A549 (cell line): ENCODE results near the gene FRMD4A. TPM values are rescaled to one million over a fixed set of nuclear protein-coding genes. Genes with fewer than 3 reads are reported as not detected.

ENCODE experiments used
- ATAC-seq, 2 experiments: fragments of 200-7000 bp in 1 of 2; fragments of >200 bp in 1 of 2; cut with Nextera tagmentation in 1 of 2; cut with Tn5 transposase in 1 of 2; 3 replicates each; pipeline versions ENCODE4 v1.8.0 to v1.9.1; 2018 to 2020; ENCODE audit warnings: mild to moderate bottlenecking in 1 of 2, moderate library complexity in 1 of 2
- CTCF ChIA-PET: fragments of 300-600 bp; sonication (Branson Sonifier 250); formaldehyde crosslinking; extraction: SDS; loops from one replicate; lab custom pipeline; 2021; ENCODE audit warnings: antibody characterized with exemption, inconsistent platforms; lab: Yijun Ruan, JAX
- POLR2A ChIA-PET: fragments of 350-600 bp; formaldehyde crosslinking; extraction: SDS; loops from one replicate; lab custom pipeline; 2021; ENCODE audit warnings: antibody characterized with exemption, inconsistent platforms; lab: Yijun Ruan, JAX
- DNase-seq, 2 experiments: peaks; one replicate each; pipeline versions ENCODE4 v3.0.0 to v3.0.0-alpha.2; 2011 to 2016; ENCODE audit warnings: low read depth in 1 of 2, low spot score in 1 of 2
- FAIRE-seq: peaks from 2 replicates; lab custom pipeline; 2011; peaks lifted over from hg19 to GRCh38; lab: Jason Lieb, UNC
- H3K27ac ChIP-seq, 2 experiments: fragments of >200 bp; sonication (Bioruptor Twin); formaldehyde crosslinking; 3 replicates each; pipeline ENCODE4 v1.5.1; 2016 to 2017
- H3K4me1 ChIP-seq: fragments of >200 bp; sonication (Bioruptor Twin); formaldehyde crosslinking; 3 replicates; pipeline ENCODE4 v1.6.1; 2016
- H3K4me2 ChIP-seq: fragments of >200 bp; sonication (Bioruptor Twin); formaldehyde crosslinking; 3 replicates; pipeline ENCODE4 v1.6.1; 2016
- H3K4me3 ChIP-seq: fragments of >200 bp; sonication (Bioruptor Twin); formaldehyde crosslinking; 3 replicates; pipeline ENCODE4 v1.5.1; 2016
- H3K9me3 ChIP-seq: fragments of >200 bp; sonication (Bioruptor Twin); formaldehyde crosslinking; 3 replicates; pipeline ENCODE4 v1.6.1; 2016
- CBX2 ChIP-seq: fragments of 200-600 bp; sonication (generic); IDR thresholded peaks from 2 replicates; pipeline ENCODE4 v1.6.1; 2016; ENCODE audit warnings: low read depth, mild to moderate bottlenecking, borderline replicate concordance
- CBX8 ChIP-seq: fragments of 200-600 bp; sonication (generic); IDR thresholded peaks from 2 replicates; pipeline ENCODE4 v1.6.1; 2016
- CHD4 ChIP-seq: fragments of 200-600 bp; sonication (generic); IDR thresholded peaks from 2 replicates; pipeline ENCODE4 v1.6.1; 2016; ENCODE audit warnings: antibody characterized with exemption, mild to moderate bottlenecking, borderline replicate concordance
- EHF ChIP-seq: fragments of 250-450 bp; sonication (Bioruptor Pico); IDR thresholded peaks from 2 replicates; pipeline ENCODE4 v1.5.0; 2020; ENCODE audit warnings: mild to moderate bottlenecking
- HEYL ChIP-seq: fragments of 250-450 bp; sonication (Bioruptor Pico); IDR thresholded peaks from 2 replicates; pipeline ENCODE4 v1.8.0; 2021; ENCODE audit warnings: mild to moderate bottlenecking, moderate library complexity
- JUNB ChIP-seq: fragments of >200 bp; sonication (Bioruptor Twin); formaldehyde crosslinking; IDR thresholded peaks from 2 replicates; pipeline ENCODE4 v1.6.1; 2016
- KDM1A ChIP-seq: fragments of 200-600 bp; sonication (generic); IDR thresholded peaks from 2 replicates; pipeline ENCODE4 v1.6.1; 2016; ENCODE audit warnings: low read depth, mild to moderate bottlenecking
- MAFK ChIP-seq: fragments of 450-650 bp; IDR thresholded peaks from 2 replicates; pipeline ENCODE4 v1.6.1; 2014; ENCODE audit not compliant: partially characterized antibody
- MAZ ChIP-seq: fragments of 150-350 bp; IDR thresholded peaks from 2 replicates; pipeline ENCODE4 v1.6.1; 2014; ENCODE audit warnings: antibody characterized with exemption, low read depth, low read length, borderline replicate concordance
- NPAS2 ChIP-seq: fragments of 250-450 bp; sonication (Bioruptor Pico); IDR thresholded peaks from 2 replicates; pipeline ENCODE4 v1.8.0; 2022; ENCODE audit warnings: mild to moderate bottlenecking, moderate library complexity, borderline replicate concordance
- POLR2AphosphoS2 ChIP-seq: conservative IDR thresholded peaks from 2 replicates; pipeline ENCODE4 v1.6.1; 2012; ENCODE audit warnings: low read length, improper control_type of control experiment, inconsistent platforms
- RAD21 ChIP-seq, 2 experiments: fragments of >200 bp in 1 of 2; sonication (Bioruptor Twin) in 1 of 2; formaldehyde crosslinking in 1 of 2; IDR thresholded peaks in 1 of 2; conservative IDR thresholded peaks in 1 of 2; 2 replicates in 1 of 2; 3 replicates in 1 of 2; pipeline ENCODE4 v1.6.1; 2012 to 2018; ENCODE audit warnings: inconsistent platforms in 1 of 2
- RARB ChIP-seq: fragments of 250-450 bp; sonication (Bioruptor Pico); IDR thresholded peaks from 2 replicates; pipeline ENCODE4 v1.8.0; 2021; ENCODE audit warnings: mild to moderate bottlenecking, moderate library complexity
- RCOR1 ChIP-seq: fragments of 150-350 bp; IDR thresholded peaks from 2 replicates; pipeline ENCODE4 v1.6.1; 2014; ENCODE audit warnings: antibody characterized with exemption, low read length, low read depth
- SMC3 ChIP-seq: fragments of >200 bp; sonication (Bioruptor Twin); formaldehyde crosslinking; IDR thresholded peaks from 3 replicates; pipeline ENCODE4 v1.6.1; 2018; ENCODE audit warnings: inconsistent platforms
- SREBF2 ChIP-seq: fragments of 450-650 bp; IDR thresholded peaks from 2 replicates; pipeline ENCODE4 v1.6.1; 2014; ENCODE audit warnings: mild to moderate bottlenecking, moderate library complexity
- ZFP36 ChIP-seq: fragments of 450-650 bp; IDR thresholded peaks from 2 replicates; pipeline ENCODE4 v1.6.1; 2014; ENCODE audit warnings: borderline replicate concordance; ENCODE audit not compliant: partially characterized antibody
- ZNF302 ChIP-seq: fragments of 250-450 bp; sonication (Bioruptor Pico); IDR thresholded peaks from 2 replicates; pipeline ENCODE4 v1.9.0; 2021; ENCODE audit warnings: inconsistent platforms, mild to moderate bottlenecking, moderate library complexity
- ZSCAN20 ChIP-seq: fragments of 250-450 bp; sonication (Bioruptor Pico); IDR thresholded peaks from 2 replicates; pipeline ENCODE4 v1.8.0; 2022; ENCODE audit warnings: mild to moderate bottlenecking, moderate library complexity
- WGBS: methylation state at CpG from one replicate; pipeline ENCODE4 v1.1.6; 2017; ENCODE audit errors: missing lambda C conversion rate; 5-methylcytosine and 5-hydroxymethylcytosine counted together
- polyA plus RNA-seq, 4 experiments: library from polyadenylated mRNA; depleted of rRNA in 3 of 4; stranded (reverse); fragments of >200 nt; fragmentation: RNase III in 1 of 4; extraction: RNeasy Plus Mini Kit Qiagen cat#74134 plus additional on column Dnase treatment in 1 of 4; gene quantifications; 2 replicates in 3 of 4; 3 replicates in 1 of 4; pipeline ENCODE4 v1.2.3, GENCODE V29; 2011 to 2017
- TF ChIP-seq, protein P1 (sequence below): fragments of 450-650 bp; IDR thresholded peaks from 2 replicates; pipeline ENCODE4 v1.6.1; 2014; ENCODE audit warnings: antibody characterized with exemption
- TF ChIP-seq, protein P2 (sequence below): IDR thresholded peaks from 2 replicates; pipeline ENCODE4 v1.6.1; 2012; ENCODE audit warnings: low read depth, borderline replicate concordance
- TF ChIP-seq, protein P3 (sequence below): IDR thresholded peaks from 2 replicates; pipeline ENCODE4 v1.6.1; 2012
- TF ChIP-seq, protein P4 (sequence below): fragments of 200-600 bp; sonication (generic); IDR thresholded peaks from 2 replicates; pipeline ENCODE4 v1.6.1; 2016; ENCODE audit warnings: antibody characterized with exemption, mild to moderate bottlenecking, moderate library complexity
- TF ChIP-seq, protein P5 (sequence below): fragments of 250-450 bp; sonication (Bioruptor Pico); IDR thresholded peaks from 2 replicates; pipeline ENCODE4 v1.5.0; 2021; ENCODE audit warnings: mild to moderate bottlenecking, moderate library complexity, borderline replicate concordance
- TF ChIP-seq, protein P6 (sequence below): fragments of >200 bp; sonication (Bioruptor Twin); formaldehyde crosslinking; IDR thresholded peaks from 3 replicates; pipeline ENCODE4 v1.5.1; 2016

The FRMD4A gene
- polyA plus RNA-seq, 2 of the 4 experiments (the other 2 are of a cell fraction): 2.5 to 4.7 TPM

DNA sequence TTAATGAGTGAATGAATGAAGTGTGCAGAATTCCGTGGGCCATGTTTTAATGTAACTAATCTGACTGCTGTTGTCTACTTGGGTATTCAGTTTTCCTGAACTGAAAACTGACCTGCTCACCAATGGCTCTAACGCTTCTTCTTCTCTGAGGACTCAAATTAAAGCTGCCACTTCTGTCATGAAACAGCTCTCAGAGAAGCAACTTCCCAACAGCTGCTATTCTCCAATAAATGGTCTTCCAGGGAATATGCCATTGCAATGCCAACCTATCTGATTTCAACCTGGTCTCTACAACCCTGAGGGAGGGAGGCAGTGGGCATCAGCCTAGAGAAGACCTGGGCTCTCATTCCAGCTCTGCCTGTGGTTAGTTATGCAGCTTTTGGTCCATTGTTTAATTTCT lies 69.4 kb downstream of the FRMD4A start (continued):
- TF ChIP-seq, protein P1, sequence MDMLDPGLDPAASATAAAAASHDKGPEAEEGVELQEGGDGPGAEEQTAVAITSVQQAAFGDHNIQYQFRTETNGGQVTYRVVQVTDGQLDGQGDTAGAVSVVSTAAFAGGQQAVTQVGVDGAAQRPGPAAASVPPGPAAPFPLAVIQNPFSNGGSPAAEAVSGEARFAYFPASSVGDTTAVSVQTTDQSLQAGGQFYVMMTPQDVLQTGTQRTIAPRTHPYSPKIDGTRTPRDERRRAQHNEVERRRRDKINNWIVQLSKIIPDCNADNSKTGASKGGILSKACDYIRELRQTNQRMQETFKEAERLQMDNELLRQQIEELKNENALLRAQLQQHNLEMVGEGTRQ: no peak
- no peak for TF ChIP-seq NPAS2 (CRISPR knock-in tag)
- TF ChIP-seq ZSCAN20 (CRISPR knock-in tag): no peak
- no peak for TF ChIP-seq CHD4

DNA sequence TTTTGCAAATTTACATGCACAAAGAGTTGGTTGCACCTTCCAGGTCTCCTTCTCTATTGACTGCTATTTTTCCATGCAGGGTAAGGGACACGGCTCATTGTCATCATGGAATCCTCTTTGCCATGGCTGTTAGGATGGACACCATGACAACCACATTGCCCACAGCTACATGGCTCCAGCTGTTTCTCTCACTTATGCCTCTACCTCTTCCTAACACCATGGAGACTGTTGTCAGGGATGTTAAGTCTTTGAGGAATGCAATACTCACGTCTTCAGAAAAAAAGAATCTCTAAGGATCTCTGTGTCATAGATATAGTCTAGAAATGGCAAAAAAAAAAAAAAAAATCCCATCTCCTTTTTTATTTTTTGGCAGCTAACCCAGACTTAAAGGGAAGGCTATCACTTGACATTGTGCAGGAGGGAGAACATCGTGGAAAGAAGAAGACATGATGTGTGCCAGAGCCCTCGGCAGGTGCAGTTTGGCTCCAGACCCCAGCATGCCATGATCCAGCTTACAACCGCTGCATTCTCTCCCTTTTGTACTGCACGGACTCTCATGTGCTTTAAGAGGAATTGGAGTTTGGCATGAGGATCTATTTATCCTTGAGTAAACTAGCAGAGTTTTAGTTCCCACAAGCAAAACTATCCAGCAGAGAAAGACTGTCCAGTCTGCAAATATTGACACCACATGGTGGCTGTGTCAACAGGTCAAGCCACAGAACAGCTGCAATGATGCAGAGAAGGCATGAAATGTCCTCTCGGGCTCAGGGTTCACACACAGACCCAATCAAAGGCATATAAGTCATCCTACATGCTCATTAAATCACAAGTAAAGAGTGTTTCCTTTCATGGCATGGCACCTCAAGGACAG lies 70.8 kb downstream of the FRMD4A start:
- 0 out of 3 replicates have a peak, but pooled peaks cover 4% of the 10 kb centered on the region for H3K9me3 ChIP-seq
- no peak for ATAC-seq
- no peak overlapping the region for H3K27ac ChIP-seq
- DNase-seq: no peak
- POLR2A ChIA-PET: no interaction called here
- H3K4me3 ChIP-seq: no peak overlapping the region
- TF ChIP-seq POLR2AphosphoS2 (no peak), KDM1A (no peak), MAZ (no peak), HEYL (CRISPR knock-in tag) (no peak), RARB (CRISPR knock-in tag) (no peak), ZFP36 (no peak), SREBF2 (no peak)
- CTCF ChIA-PET: no interaction called here
- WGBS: 0% methylated on average over 7 of the region's 7 CpGs
- no peak for FAIRE-seq
- no peak overlapping the region for H3K4me2 ChIP-seq
- no peaks in the 10 kb centered on the region for H3K4me1 ChIP-seq

DNA sequence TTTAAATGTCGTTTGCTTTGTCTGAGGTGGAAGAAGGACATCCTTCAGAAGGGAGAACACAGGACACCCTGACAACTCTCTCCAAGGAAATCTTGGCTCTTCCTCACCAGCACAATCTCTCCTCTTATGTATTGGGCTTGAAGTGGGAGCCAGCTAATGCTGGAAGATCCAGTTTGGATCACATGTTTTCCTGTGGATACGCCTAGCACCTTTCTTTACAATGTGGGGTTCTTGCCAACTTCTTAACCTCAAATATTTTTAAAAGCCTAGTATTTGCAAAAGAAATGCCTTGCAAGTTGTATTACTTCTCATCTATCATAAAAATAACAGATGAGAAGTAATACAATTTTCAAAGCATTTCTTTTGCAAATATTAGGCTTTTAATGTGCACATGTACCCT lies 76.4 kb downstream of the FRMD4A start:
- Histone ChIP-seq H3K4me3 (no peak overlapping the region), H3K9me3 (0 out of 3 replicates have a peak, but pooled peaks cover 4% of the 10 kb centered on the region), H3K4me2 (no peak overlapping the region), H3K27ac (no peak overlapping the region), H3K4me1 (no peaks in the 10 kb centered on the region)
- no peak for ATAC-seq
- ChIA-PET POLR2A (no interaction called here), CTCF (interaction anchor here (1.4 kb wide), 1 partner anchor 57 kb away, joined by 3 read pairs; no protein-coding TSS in a partner anchor)
- FAIRE-seq: no peak
- WGBS: 6% methylated on average over 2 of the region's 2 CpGs
- TF ChIP-seq, protein P2, sequence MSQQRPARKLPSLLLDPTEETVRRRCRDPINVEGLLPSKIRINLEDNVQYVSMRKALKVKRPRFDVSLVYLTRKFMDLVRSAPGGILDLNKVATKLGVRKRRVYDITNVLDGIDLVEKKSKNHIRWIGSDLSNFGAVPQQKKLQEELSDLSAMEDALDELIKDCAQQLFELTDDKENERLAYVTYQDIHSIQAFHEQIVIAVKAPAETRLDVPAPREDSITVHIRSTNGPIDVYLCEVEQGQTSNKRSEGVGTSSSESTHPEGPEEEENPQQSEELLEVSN: no peak
- TF ChIP-seq CBX2: no peak
- no peak for TF ChIP-seq RAD21 (conservative IDR thresholded peaks at IDR 0.05 in 1 of 2, IDR thresholded peaks at IDR 0.05 in 1 of 2)
- TF ChIP-seq EHF (CRISPR knock-in tag): no peak
- TF ChIP-seq, protein P3, sequence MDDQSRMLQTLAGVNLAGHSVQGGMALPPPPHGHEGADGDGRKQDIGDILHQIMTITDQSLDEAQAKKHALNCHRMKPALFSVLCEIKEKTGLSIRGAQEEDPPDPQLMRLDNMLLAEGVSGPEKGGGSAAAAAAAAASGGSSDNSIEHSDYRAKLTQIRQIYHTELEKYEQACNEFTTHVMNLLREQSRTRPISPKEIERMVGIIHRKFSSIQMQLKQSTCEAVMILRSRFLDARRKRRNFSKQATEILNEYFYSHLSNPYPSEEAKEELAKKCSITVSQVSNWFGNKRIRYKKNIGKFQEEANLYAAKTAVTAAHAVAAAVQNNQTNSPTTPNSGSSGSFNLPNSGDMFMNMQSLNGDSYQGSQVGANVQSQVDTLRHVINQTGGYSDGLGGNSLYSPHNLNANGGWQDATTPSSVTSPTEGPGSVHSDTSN: no peak
- no peak for TF ChIP-seq ZNF302 (CRISPR knock-in tag)
- no peak for TF ChIP-seq ZSCAN20 (CRISPR knock-in tag)
- no peak for TF ChIP-seq JUNB
- no peak for TF ChIP-seq RCOR1
- TF ChIP-seq SMC3: no peak
- TF ChIP-seq, protein P4, sequence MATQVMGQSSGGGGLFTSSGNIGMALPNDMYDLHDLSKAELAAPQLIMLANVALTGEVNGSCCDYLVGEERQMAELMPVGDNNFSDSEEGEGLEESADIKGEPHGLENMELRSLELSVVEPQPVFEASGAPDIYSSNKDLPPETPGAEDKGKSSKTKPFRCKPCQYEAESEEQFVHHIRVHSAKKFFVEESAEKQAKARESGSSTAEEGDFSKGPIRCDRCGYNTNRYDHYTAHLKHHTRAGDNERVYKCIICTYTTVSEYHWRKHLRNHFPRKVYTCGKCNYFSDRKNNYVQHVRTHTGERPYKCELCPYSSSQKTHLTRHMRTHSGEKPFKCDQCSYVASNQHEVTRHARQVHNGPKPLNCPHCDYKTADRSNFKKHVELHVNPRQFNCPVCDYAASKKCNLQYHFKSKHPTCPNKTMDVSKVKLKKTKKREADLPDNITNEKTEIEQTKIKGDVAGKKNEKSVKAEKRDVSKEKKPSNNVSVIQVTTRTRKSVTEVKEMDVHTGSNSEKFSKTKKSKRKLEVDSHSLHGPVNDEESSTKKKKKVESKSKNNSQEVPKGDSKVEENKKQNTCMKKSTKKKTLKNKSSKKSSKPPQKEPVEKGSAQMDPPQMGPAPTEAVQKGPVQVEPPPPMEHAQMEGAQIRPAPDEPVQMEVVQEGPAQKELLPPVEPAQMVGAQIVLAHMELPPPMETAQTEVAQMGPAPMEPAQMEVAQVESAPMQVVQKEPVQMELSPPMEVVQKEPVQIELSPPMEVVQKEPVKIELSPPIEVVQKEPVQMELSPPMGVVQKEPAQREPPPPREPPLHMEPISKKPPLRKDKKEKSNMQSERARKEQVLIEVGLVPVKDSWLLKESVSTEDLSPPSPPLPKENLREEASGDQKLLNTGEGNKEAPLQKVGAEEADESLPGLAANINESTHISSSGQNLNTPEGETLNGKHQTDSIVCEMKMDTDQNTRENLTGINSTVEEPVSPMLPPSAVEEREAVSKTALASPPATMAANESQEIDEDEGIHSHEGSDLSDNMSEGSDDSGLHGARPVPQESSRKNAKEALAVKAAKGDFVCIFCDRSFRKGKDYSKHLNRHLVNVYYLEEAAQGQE: no peak
- no peak for TF ChIP-seq MAFK
- TF ChIP-seq, protein P5, sequence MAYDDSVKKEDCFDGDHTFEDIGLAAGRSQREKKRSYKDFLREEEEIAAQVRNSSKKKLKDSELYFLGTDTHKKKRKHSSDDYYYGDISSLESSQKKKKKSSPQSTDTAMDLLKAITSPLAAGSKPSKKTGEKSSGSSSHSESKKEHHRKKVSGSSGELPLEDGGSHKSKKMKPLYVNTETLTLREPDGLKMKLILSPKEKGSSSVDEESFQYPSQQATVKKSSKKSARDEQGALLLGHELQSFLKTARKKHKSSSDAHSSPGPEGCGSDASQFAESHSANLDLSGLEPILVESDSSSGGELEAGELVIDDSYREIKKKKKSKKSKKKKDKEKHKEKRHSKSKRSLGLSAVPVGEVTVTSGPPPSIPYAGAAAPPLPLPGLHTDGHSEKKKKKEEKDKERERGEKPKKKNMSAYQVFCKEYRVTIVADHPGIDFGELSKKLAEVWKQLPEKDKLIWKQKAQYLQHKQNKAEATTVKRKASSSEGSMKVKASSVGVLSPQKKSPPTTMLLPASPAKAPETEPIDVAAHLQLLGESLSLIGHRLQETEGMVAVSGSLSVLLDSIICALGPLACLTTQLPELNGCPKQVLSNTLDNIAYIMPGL (CRISPR knock-in tag): no peak
- TF ChIP-seq, protein P6, sequence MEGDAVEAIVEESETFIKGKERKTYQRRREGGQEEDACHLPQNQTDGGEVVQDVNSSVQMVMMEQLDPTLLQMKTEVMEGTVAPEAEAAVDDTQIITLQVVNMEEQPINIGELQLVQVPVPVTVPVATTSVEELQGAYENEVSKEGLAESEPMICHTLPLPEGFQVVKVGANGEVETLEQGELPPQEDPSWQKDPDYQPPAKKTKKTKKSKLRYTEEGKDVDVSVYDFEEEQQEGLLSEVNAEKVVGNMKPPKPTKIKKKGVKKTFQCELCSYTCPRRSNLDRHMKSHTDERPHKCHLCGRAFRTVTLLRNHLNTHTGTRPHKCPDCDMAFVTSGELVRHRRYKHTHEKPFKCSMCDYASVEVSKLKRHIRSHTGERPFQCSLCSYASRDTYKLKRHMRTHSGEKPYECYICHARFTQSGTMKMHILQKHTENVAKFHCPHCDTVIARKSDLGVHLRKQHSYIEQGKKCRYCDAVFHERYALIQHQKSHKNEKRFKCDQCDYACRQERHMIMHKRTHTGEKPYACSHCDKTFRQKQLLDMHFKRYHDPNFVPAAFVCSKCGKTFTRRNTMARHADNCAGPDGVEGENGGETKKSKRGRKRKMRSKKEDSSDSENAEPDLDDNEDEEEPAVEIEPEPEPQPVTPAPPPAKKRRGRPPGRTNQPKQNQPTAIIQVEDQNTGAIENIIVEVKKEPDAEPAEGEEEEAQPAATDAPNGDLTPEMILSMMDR: no peak
- TF ChIP-seq CBX8: no peak
- no peak for TF ChIP-seq CHD4
- DNase-seq: no peak
